ENCODE results near the gene PHF5A. TPM values are rescaled to one million over a fixed set of nuclear protein-coding genes. Genes with fewer than 3 reads are reported as not detected.

Gene PHF5A
- total and polyA plus RNA-seq, 10 of the 15 experiments (the other 5 are each of a cell fraction or from before 2014, with no cell fraction given) = 40.5 to 115 (median 79.2) TPM

DNA sequence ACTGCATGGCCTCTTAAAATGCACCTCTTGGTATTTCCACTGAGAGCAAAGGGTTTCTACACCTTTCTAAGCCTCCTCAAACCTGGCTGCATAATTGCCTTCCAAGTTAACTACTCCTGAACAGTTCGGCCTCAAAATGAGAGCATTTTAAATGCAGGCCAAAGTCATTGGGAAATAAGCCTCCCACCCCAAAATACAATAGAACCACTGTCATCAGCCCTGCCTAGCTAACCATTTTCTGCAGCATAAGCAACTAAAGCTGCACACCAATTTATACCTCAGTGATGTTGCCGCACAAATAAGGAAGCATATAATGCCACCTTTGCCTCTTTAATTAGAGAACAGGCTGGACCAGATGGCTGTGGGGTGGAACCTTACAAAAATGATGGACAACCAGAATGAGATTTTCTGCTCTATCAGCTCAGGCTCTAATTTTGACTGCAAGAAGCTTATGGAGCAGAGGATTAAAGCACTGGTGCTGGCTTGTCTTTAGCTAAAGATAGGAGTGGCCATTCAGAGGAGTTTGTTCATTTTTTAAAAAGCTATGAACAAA lies 26.2 kb downstream of the PHF5A start:
- peak overlapping the region; percentile 19; the same call in 1 of the 2 replicates for H3K4me2 ChIP-seq (ENCODE audit: control insufficient read depth, insufficient read depth)
- in situ Hi-C loops (cut with MboI) (no loop called here), intact Hi-C loops (cut with micrococcal nuclease; ENCODE audit: unreplicated experiment) (no loop called here)
- ChIA-PET RAD21 (ENCODE audit: unreplicated experiment) (interaction anchor here (1.4 kb wide), 1 partner anchor 31 kb away, joined by 5 read pairs; no protein-coding TSS in a partner anchor), CTCF (interaction anchor here (0.7 to 4.3 kb wide), 5 partner anchors 16 to 75 kb away, joined by 3 to 26 read pairs (median 4); no protein-coding TSS in a partner anchor), POLR2A (interaction anchor here (0.9 to 1.5 kb wide), 2 partner anchors 16 to 26 kb away, joined by 3 to 6 read pairs; partner anchors contain the start of genes ACO2 and PHF5A), SMC1A (ENCODE audit: uncharacterized antibody, unreplicated experiment) (interaction anchor here (0.8 to 1.4 kb wide), 5 partner anchors 22 to 78 kb away, joined by 3 to 5 read pairs (median 3); no protein-coding TSS in a partner anchor)
- ATAC-seq (no peak), DNase-seq (ENCODE audit: low read depth, low spot score) (no peak), FAIRE-seq (no peak)
- H3K4me1 ChIP-seq (ENCODE audit: control insufficient read depth, insufficient read depth, low read length) = peaks cover 4% of the 10 kb centered on the region; the same call in 1 of the 2 replicates
- no peaks in the 10 kb centered on the region for H3K9me3 ChIP-seq (replicated peaks; ENCODE audit: control insufficient read depth, insufficient read depth, low read length)
- no peak overlapping the region for H2AFZ ChIP-seq (ENCODE audit: control insufficient read depth, low read depth, low read length)
- no peak overlapping the region for H3K4me3 ChIP-seq
- no peak overlapping the region for H3K27ac ChIP-seq (ENCODE audit: control insufficient read depth, insufficient read depth)
- TSS peak; percentile 3 for BruUV-seq (replicated peaks)
- H3K36me3 ChIP-seq (ENCODE audit: control insufficient read depth in 2 of 2, insufficient read depth in 2 of 2, low read length in 1 of 2) = peaks cover 0 to 10% of the 10 kb centered on the region in 2 experiments; a peak in 2 of 4 replicates
- H3K9ac ChIP-seq (ENCODE audit: control insufficient read depth, insufficient read depth, low read length) = no peak overlapping the region
- H3K79me2 ChIP-seq (ENCODE audit: control insufficient read depth, insufficient read depth, low read length) = peaks cover 69% of the 10 kb centered on the region
- H4K20me1 ChIP-seq (ENCODE audit: control insufficient read depth, insufficient read depth) = peaks cover 8% of the 10 kb centered on the region; the same call in 1 of the 2 replicates
- 50% methylated on average over 2 of the region's 2 CpGs for WGBS (ENCODE audit: insufficient coverage, insufficient replicate concordance, low lambda C conversion rate, missing lambda C conversion rate)
- no peaks in the 10 kb centered on the region for H3K27me3 ChIP-seq (replicated peaks in 1 of 2; ENCODE audit: control insufficient read depth in 2 of 2, insufficient read depth in 2 of 2, low read length in 1 of 2)
- no peak for TF ChIP-seq SMAD1 (IDR thresholded peaks at IDR 0.05; ENCODE audit: low read depth, partially characterized antibody)
- TF ChIP-seq ZNF274 (IDR thresholded peaks at IDR 0.05; ENCODE audit: insufficient read depth, insufficient read length) = no peak
- TF ChIP-seq CREM (IDR thresholded peaks at IDR 0.05; ENCODE audit: low read depth) = no peak
- TF ChIP-seq JUNB (IDR thresholded peaks at IDR 0.05) = no peak
- TF ChIP-seq DPF2 (IDR thresholded peaks at IDR 0.05) = no peak
- no peak for TF ChIP-seq FOXK2 (IDR thresholded peaks at IDR 0.05)
- no peak for TF ChIP-seq SREBF1 (IDR thresholded peaks at IDR 0.05; ENCODE audit: low read length)
- TF ChIP-seq IRF3 (IDR thresholded peaks at IDR 0.05) = no peak
- TF ChIP-seq PKNOX1 (IDR thresholded peaks at IDR 0.05) = no peak
- TF ChIP-seq SP1 (IDR thresholded peaks at IDR 0.05; ENCODE audit: low read depth, low read length) = no peak
- no peak for TF ChIP-seq EGR1 (IDR thresholded peaks at IDR 0.05; ENCODE audit: borderline replicate concordance in 1 of 2, low read depth in 2 of 2, low read length in 2 of 2)
- TF ChIP-seq SMARCA5 (IDR thresholded peaks at IDR 0.05) = no peak
- TF ChIP-seq JUND (IDR thresholded peaks at IDR 0.05; ENCODE audit: low read depth, low read length) = no peak
- TF ChIP-seq ZNF687 (IDR thresholded peaks at IDR 0.05) = no peak
- TF ChIP-seq, protein P1, sequence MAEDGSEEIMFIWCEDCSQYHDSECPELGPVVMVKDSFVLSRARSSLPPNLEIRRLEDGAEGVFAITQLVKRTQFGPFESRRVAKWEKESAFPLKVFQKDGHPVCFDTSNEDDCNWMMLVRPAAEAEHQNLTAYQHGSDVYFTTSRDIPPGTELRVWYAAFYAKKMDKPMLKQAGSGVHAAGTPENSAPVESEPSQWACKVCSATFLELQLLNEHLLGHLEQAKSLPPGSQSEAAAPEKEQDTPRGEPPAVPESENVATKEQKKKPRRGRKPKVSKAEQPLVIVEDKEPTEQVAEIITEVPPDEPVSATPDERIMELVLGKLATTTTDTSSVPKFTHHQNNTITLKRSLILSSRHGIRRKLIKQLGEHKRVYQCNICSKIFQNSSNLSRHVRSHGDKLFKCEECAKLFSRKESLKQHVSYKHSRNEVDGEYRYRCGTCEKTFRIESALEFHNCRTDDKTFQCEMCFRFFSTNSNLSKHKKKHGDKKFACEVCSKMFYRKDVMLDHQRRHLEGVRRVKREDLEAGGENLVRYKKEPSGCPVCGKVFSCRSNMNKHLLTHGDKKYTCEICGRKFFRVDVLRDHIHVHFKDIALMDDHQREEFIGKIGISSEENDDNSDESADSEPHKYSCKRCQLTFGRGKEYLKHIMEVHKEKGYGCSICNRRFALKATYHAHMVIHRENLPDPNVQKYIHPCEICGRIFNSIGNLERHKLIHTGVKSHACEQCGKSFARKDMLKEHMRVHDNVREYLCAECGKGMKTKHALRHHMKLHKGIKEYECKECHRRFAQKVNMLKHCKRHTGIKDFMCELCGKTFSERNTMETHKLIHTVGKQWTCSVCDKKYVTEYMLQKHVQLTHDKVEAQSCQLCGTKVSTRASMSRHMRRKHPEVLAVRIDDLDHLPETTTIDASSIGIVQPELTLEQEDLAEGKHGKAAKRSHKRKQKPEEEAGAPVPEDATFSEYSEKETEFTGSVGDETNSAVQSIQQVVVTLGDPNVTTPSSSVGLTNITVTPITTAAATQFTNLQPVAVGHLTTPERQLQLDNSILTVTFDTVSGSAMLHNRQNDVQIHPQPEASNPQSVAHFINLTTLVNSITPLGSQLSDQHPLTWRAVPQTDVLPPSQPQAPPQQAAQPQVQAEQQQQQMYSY (CRISPR knock-in tag; IDR thresholded peaks at IDR 0.05) = no peak
